Heart right ventricle (tissue), 16 donors: ENCODE data around the gene LHB. TPM values are rescaled to one million over a fixed set of nuclear protein-coding genes. Genes with fewer than 3 reads are reported as not detected.
A peak's percentile ranks its signal among the peaks of the same experiment; 100 is the strongest.

ENCODE experiments used
- ATAC-seq, 8 donors: fragments of 200-7000 bp; cut with Tn5 transposase; one replicate each; pipeline ENCODE4 v1.9.1; 2020; ENCODE audit warnings: mild to moderate bottlenecking in 8 of 8, moderate library complexity in 8 of 8, moderate number of reproducible peaks in 1 of 8
- DNase-seq, 2 donors: peaks; one replicate each; pipeline ENCODE4 v3.0.0-alpha.2; 2020
- H3K27ac ChIP-seq, 10 donors: fragments of 200-600 bp; sonication (generic) in 2 of 10; one replicate each; pipeline versions ENCODE4 v1.5.0 to v1.8.0; 2020 to 2022; ENCODE audit warnings: mild to moderate bottlenecking in 3 of 10
- H3K27me3 ChIP-seq, 7 donors: fragments of 200-600 bp; one replicate each; pipeline ENCODE4 v1.8.0; 2021 to 2022; ENCODE audit warnings: mild to moderate bottlenecking in 2 of 7
- H3K36me3 ChIP-seq, 9 donors: fragments of 200-600 bp; sonication (generic) in 1 of 9; one replicate each; pipeline versions ENCODE4 v1.5.0 to v1.8.0; 2020 to 2022; ENCODE audit warnings: mild to moderate bottlenecking in 2 of 9
- H3K4me1 ChIP-seq, 9 donors: fragments of 200-600 bp; sonication (generic) in 1 of 9; one replicate each; pipeline versions ENCODE4 v1.5.0 to v1.8.0; 2020 to 2022; ENCODE audit warnings: mild to moderate bottlenecking in 4 of 9
- H3K4me3 ChIP-seq, 10 donors: fragments of 200-600 bp; sonication (generic) in 2 of 10; one replicate each; pipeline versions ENCODE4 v1.5.0 to v1.8.0; 2020 to 2022; ENCODE audit warnings: mild to moderate bottlenecking in 7 of 10, moderate library complexity in 2 of 10
- H3K9me3 ChIP-seq, 11 donors: fragments of 200-600 bp in 10 of 11; sonication (generic) in 2 of 11; one replicate each; pipeline versions ENCODE4 v1.5.0 to v1.8.0; 2013 to 2022; ENCODE audit warnings: mild to moderate bottlenecking in 2 of 11, control low read depth in 1 of 11, moderate library complexity in 1 of 11
- CTCF ChIP-seq, 9 donors: fragments of 200-600 bp; sonication (generic) in 2 of 9; IDR thresholded peaks; one replicate each; pipeline versions ENCODE4 v1.5.0 to v1.8.0; 2021 to 2022; ENCODE audit warnings: antibody characterized with exemption in 9 of 9, mild to moderate bottlenecking in 5 of 9, moderate library complexity in 1 of 9
- WGBS, 2 donors: extraction: QIAGEN DNeasy Blood & Tissue Kit; methylation state at CpG; one replicate each; pipeline ENCODE4 v1.1.7; 2013; ENCODE audit warnings: inconsistent platforms in 1 of 2; 5-methylcytosine and 5-hydroxymethylcytosine counted together
- intact Hi-C, 10 donors: fragments of 100-400 bp; cut with DNase I; formaldehyde crosslinking; loops; one replicate each; pipeline versions ENCODE4 v1.11.1 to v1.14.2; 2022
- polyA plus RNA-seq, 2 donors: library from polyadenylated mRNA; stranded (reverse); fragments of 200-250 nt; gene quantifications; one replicate each; pipeline ENCODE4 v1.2.3, GENCODE V29; 2013
- total RNA-seq, 10 donors: library from RNA; stranded (reverse); fragmentation: NEBNext Ultra II Directional in 3 of 10; extraction: Animal tissue kit (Norgen Biotek cat#: 25700) in 3 of 10; gene quantifications; one replicate each; pipeline versions ENCODE4 v1.2.1 to v1.2.4, GENCODE V29; 2021 to 2023
- donor health status: Arrhythmogenic right ventricular cardiomyopathy.
- donor health status: ischemic (EF 13 %, LVEDD 7.1; RV severe dilation, severe dysfunction).
- donor health status: healthy with polysubstance abuse.
- donor health status: DM: no; HTN: yes; CAD: no.
- donor health status: DM: no; HTN: no; CAD: no.
- donor health status: ischemic (EF 25% LVEDD 6.9; RV normal size, moderate dysfunction).
- donor health status: ischemic (EF 25% LVEDD 5.7; RV mildly dilated, moderate dysfunction).
- donor health status: healthy.
- donor health status: DM: yes; HTN: yes; CAD: no.
- donor health status: Ischemic cardiomyopathy.
- donor health status: ischemic (EF 35%, LVEDD 5.7; RV mildly dilated, moderate dysfunction).
- donor health status: nonischemic (EF 11% LVEDD 7.7; RV severe dilation, severe dysfunction).
- donor health status: DM: yes; HTN: yes; CAD: no.
- donor health status: PGD.
- donor health status: ischemic (EF 29% LVEDD 5.4; RV normal size, mild dysfunction).
- donor health status: nonischemic (EF 23%, LVEDD 6.1; RV moderate dilation, normal function).

LHB gene
- total and polyA plus RNA-seq, 12 donors: not detected

- Histone ChIP-seq H3K36me3 (peaks cover 0 to 26% (median 0%) of the 10 kb centered on the region in 9 donors), H3K27me3 (no peaks in the 10 kb centered on the region), H3K9me3 (no peaks in the 10 kb centered on the region), H3K4me1 (peaks cover 0 to 14% (median 13%) of the 10 kb centered on the region in 9 donors), H3K4me3 (no peak overlapping the region), H3K27ac (no peak overlapping the region)
- intact Hi-C loops: loop anchor here in 5 of 10 donors (10.0 kb wide), 4 partner anchors 77 to 217 kb away; partner anchors contain the start of genes KCNA7 (in 2 of the 5), HRC (in 1 of the 5) and TRPM4 (in 1 of the 5)
- WGBS, 2 donors: 68% methylated on average over 5 of the region's 5 CpGs
- no peak for ATAC-seq
- TF ChIP-seq CTCF (IDR thresholded peaks at IDR 0.05): peak in 7 of 9 donors; percentile 28 to 57 (median 37)
- DNase-seq: no peak
These were observed 18.9 kb downstream of the LHB start for GRCh38 chr19:48997972-48998371.

GRCh38 chr19:48994035-48994386 is 22.9 kb downstream of the LHB start:
- Histone ChIP-seq H3K4me3 (peak overlapping the region; percentile 42 to 99 (median 88)), H3K27ac (peak overlapping the region; percentile 74 to 98 (median 95)), H3K27me3 (no peaks in the 10 kb centered on the region), H3K36me3 (peaks cover 0 to 20% (median 3%) of the 10 kb centered on the region in 9 donors), H3K9me3 (no peaks in the 10 kb centered on the region), H3K4me1 (peaks cover 9 to 47% (median 42%) of the 10 kb centered on the region in 9 donors)
- DNase-seq: no peak
- intact Hi-C loops: loop anchor here in 5 of 10 donors (10.0 kb wide), 4 partner anchors 81 to 221 kb away; partner anchors contain the start of genes KCNA7 (in 2 of the 5), HRC (in 1 of the 5) and TRPM4 (in 1 of the 5)
- no peak for ATAC-seq
- 1% methylated on average over 13 of the region's 13 CpGs for WGBS, 2 donors
- no peak for TF ChIP-seq CTCF (IDR thresholded peaks at IDR 0.05)

GRCh38 chr19:48993175-48994034 is 23.5 kb downstream of the LHB start, which contains the start of the genes GYS1 and RUVBL2:
Gene GYS1 (minus strand): TSS chr19:48993309. CDS start chr19:48993112, 197 bp downstream.
Gene RUVBL2 (plus strand): TSS chr19:48993887. CDS start chr19:48993912, 25 bp downstream.
- Histone ChIP-seq H3K36me3 (peaks cover 0 to 26% (median 9%) of the 10 kb centered on the region in 9 donors), H3K27me3 (no peaks in the 10 kb centered on the region), H3K9me3 (no peaks in the 10 kb centered on the region), H3K4me1 (peaks cover 9 to 52% (median 42%) of the 10 kb centered on the region in 9 donors), H3K27ac (peak within 1 kb of the TSS; percentile 74 to 98 (median 95)), H3K4me3 (peak within 1 kb of the TSS; percentile 54 to 99 (median 88))
- TF ChIP-seq CTCF (IDR thresholded peaks at IDR 0.05): peak in 8 of 9 donors; percentile 96 to 99 (median 98)
- ATAC-seq (peak; percentile 90 to 96 (median 94)), DNase-seq (peak; percentile 99 to 100)
- intact Hi-C loops: loop anchor here in 5 of 10 donors (1.0 to 10.0 kb wide), 5 partner anchors 81 to 221 kb away; partner anchors contain the start of genes KCNA7 (in 2 of the 5), HRC (in 1 of the 5), PPP1R15A (in 1 of the 5) and TRPM4 (in 1 of the 5)
- WGBS, 2 donors: 0 to 1% methylated on average over 56 of the region's 56 CpGs

- DNase-seq: peak in 1 of 2 donors; percentile 49
- Histone ChIP-seq H3K36me3 (peaks cover 0 to 33% (median 13%) of the 10 kb centered on the region in 9 donors), H3K4me3 (peak overlapping the region; percentile 54 to 99 (median 88)), H3K4me1 (peaks cover 9 to 53% (median 42%) of the 10 kb centered on the region in 9 donors), H3K9me3 (no peaks in the 10 kb centered on the region), H3K27ac (peak overlapping the region; percentile 71 to 98 (median 95)), H3K27me3 (no peaks in the 10 kb centered on the region)
- 1 to 2% methylated on average over 20 of the region's 20 CpGs for WGBS, 2 donors
- peak in 6 of 8 donors; percentile 0 to 18 (median 2) for ATAC-seq
- TF ChIP-seq CTCF (IDR thresholded peaks at IDR 0.05): no peak
- intact Hi-C loops: loop anchor here in 5 of 10 donors (1.0 to 10.0 kb wide), 5 partner anchors 82 to 222 kb away; partner anchors contain the start of genes KCNA7 (in 2 of the 5), HRC (in 1 of the 5), PPP1R15A (in 1 of the 5) and TRPM4 (in 1 of the 5)
These were observed 24.2 kb downstream of the LHB start for GRCh38 chr19:48992581-48993174.
